K562 (cell line): ENCODE results near the gene NUP107. TPM values are rescaled to one million over a fixed set of nuclear protein-coding genes. Genes with fewer than 3 reads are reported as not detected.

ENCODE experiments used
- BACH1 ChIP-seq: fragments of 200-800 bp; sonication (Bioruptor generic); IDR thresholded peaks from 2 replicates; pipeline ENCODE4 v1.6.1; 2016; ENCODE audit warnings: missing genetic modification characterization, missing compliant biosample characterization
- BHLHE40 ChIP-seq: IDR thresholded peaks from 2 replicates; pipeline ENCODE4 v1.6.1; 2011; ENCODE audit warnings: low read length, improper control_type of control experiment
- CHD7 ChIP-seq: fragments of 200-600 bp; sonication (generic); IDR thresholded peaks from one replicate; pipeline ENCODE4 v1.6.1; 2012; ENCODE audit warnings: mild to moderate bottlenecking, low read depth, low read length, inconsistent platforms
- IFI16 ChIP-seq: fragments of 250-450 bp; sonication (Bioruptor Pico); IDR thresholded peaks from 2 replicates; pipeline ENCODE4 v2.1.2; 2022; ENCODE audit warnings: mild to moderate bottlenecking, inconsistent platforms
- KDM2B ChIP-seq: fragments of 250-450 bp; sonication (Bioruptor Pico); IDR thresholded peaks from 2 replicates; pipeline ENCODE4 v1.8.0; 2021; ENCODE audit warnings: mild to moderate bottlenecking, moderate library complexity
- PRPF4 ChIP-seq: fragments of 200-400 bp; formaldehyde crosslinking; IDR thresholded peaks from one replicate; pipeline ENCODE4 v1.6.1; 2017; ENCODE audit warnings: low read length, low read depth, mild to moderate bottlenecking; ENCODE audit not compliant: insufficient read depth, poor library complexity, severe bottlenecking
- RCOR1 ChIP-seq, 2 experiments: IDR thresholded peaks; 2 replicates each; pipeline ENCODE4 v1.6.1; 2012; ENCODE audit warnings: low read depth in 2 of 2, low read length in 2 of 2, borderline replicate concordance in 1 of 2, improper control_type of control experiment in 1 of 2
- RNF2 ChIP-seq: sonication (generic); IDR thresholded peaks from 2 replicates; pipeline ENCODE4 v1.6.1; 2016
- TAL1 ChIP-seq: fragments of 450-650 bp; IDR thresholded peaks from 2 replicates; pipeline ENCODE4 v1.6.1; 2016; ENCODE audit warnings: mild to moderate bottlenecking
- ZBTB11 ChIP-seq, 3 experiments: fragments of 200-800 bp in 1 of 3; fragments of 250-450 bp in 1 of 3; fragments of 450-650 bp in 1 of 3; sonication (Bioruptor Pico) in 1 of 3; sonication (Bioruptor generic) in 1 of 3; formaldehyde crosslinking in 1 of 3; IDR thresholded peaks; 2 replicates each; pipeline versions ENCODE4 v1.6.1 to v1.8.0; 2016 to 2022; ENCODE audit warnings: mild to moderate bottlenecking in 2 of 3, missing genetic modification characterization in 2 of 3, missing compliant biosample characterization in 1 of 3, moderate library complexity in 1 of 3
- ZNF143 ChIP-seq: sonication (generic); formaldehyde crosslinking; IDR thresholded peaks from 2 replicates; pipeline ENCODE4 v1.9.0; 2022; ENCODE audit warnings: mild to moderate bottlenecking, missing genetic modification reagents
- ZNF668 ChIP-seq: fragments of 250-450 bp; sonication (Bioruptor Pico); IDR thresholded peaks from 2 replicates; pipeline ENCODE4 v1.8.0; 2022; ENCODE audit warnings: mild to moderate bottlenecking, inconsistent platforms
- polyA plus RNA-seq, 8 experiments: library from polyadenylated mRNA; depleted of rRNA in 4 of 8; stranded (reverse) in 5 of 8; unstranded in 3 of 8; fragments of >200 nt; fragmentation: Nextera tagmentation in 2 of 8; fragmentation: Illumina TruSeq in 1 of 8; extraction: Ambion mirVana in 2 of 8; extraction: Trizol in 1 of 8; gene quantifications; 2 replicates each; pipeline versions ENCODE4 v1.2.1 to v1.2.3, GENCODE V29; 2011 to 2014; ENCODE audit warnings: inconsistent platforms in 1 of 8, missing spikeins in 1 of 8
- total RNA-seq, 7 experiments: library from RNA; depleted of rRNA in 6 of 7; stranded (reverse); fragments of >200 nt in 6 of 7; fragmentation: Illumina TruSeq in 2 of 7; extraction: Trizol in 2 of 7; gene quantifications; 2 replicates each; pipeline versions ENCODE4 v1.2.1 to v1.2.3, GENCODE V29; 2011 to 2021; ENCODE audit warnings: low replicate concordance in 1 of 7

NUP107 gene
- total and polyA plus RNA-seq, 9 of the 15 experiments (the other 6 are each of a cell fraction or from before 2014, with no cell fraction given), result 129 to 277 (median 199) TPM

- TF ChIP-seq ZNF668 (no peak), TAL1 (peak; percentile 88), ZBTB11 (CRISPR knock-in tag; IDR thresholded peaks at IDR 0.05) (0 out of 6 replicates have a peak, but pooled peaks of 1 of the 3 experiments have one; percentile 43), RNF2 (no peak), KDM2B (CRISPR knock-in tag) (no peak), BHLHE40 (no peak), CHD7 (no peak), PRPF4 (no peak), BACH1 (tag) (no peak), IFI16 (CRISPR knock-in tag) (no peak), ZNF143 (CRISPR knock-in tag) (no peak), RCOR1 (IDR thresholded peaks at IDR 0.05; ENCODE audit: borderline replicate concordance in 1 of 2, low read depth in 2 of 2, low read length in 2 of 2) (peak in 1 of 2 experiments; percentile 65; a peak in 1 of 4 replicates)
Measured at GRCh38 chr12:68771223-68771925, 84.6 kb downstream of the NUP107 start (continued).
